LNCaP clone FGC (cell line): ENCODE data around the gene ZNF500.

ENCODE experiments used
- DNase-seq: peaks from one replicate; pipeline ENCODE4 v3.0.0-alpha.2; 2011; ENCODE audit warnings: low read depth
- H3K4me3 ChIP-seq: 2 replicates; pipeline ENCODE4 v1.5.1; 2011; ENCODE audit warnings: mild to moderate bottlenecking, low read depth, low read length, control low read depth
- CTCF ChIP-seq: IDR thresholded peaks from 2 replicates; pipeline ENCODE4 v1.5.1; 2012; ENCODE audit warnings: mild to moderate bottlenecking; ENCODE audit not compliant: control insufficient read depth, insufficient read depth; ENCODE audit errors: extremely low read depth

Gene ZNF500

DNA sequence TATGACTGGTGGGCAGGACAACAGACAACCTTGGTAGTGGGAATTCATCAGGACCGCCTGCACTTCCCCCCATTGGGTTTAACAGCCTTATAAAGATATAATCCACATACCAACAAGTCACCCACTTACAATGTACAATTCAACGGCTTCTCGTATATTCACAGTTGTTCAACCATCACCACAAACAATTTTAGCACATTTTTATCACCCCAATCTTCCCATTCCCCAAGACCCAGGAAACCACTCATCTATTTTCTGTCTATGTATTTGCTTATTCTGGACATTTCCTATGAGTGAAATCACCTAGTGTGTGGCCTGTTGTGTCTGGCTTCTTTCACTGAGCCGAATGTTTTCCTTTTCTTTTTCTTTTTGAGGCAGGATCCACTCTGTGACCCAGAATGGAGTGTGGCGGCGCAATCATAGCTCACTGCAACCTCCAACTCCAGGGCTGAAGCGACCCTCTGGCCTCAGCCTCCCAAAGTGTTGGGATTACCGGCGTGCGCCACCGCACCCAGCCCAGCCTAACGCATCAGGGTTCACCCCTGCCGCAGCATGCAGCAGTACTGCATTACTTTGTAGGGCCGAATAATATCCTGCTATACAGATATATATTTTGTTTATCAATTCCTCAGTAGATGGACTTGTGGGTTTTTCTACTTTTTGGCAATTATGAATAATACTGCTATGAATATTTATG, 43.7 kb downstream of the ZNF500 start:
- H3K4me3 ChIP-seq: no peak overlapping the region
- no peak for TF ChIP-seq CTCF
- DNase-seq: no peak

DNA sequence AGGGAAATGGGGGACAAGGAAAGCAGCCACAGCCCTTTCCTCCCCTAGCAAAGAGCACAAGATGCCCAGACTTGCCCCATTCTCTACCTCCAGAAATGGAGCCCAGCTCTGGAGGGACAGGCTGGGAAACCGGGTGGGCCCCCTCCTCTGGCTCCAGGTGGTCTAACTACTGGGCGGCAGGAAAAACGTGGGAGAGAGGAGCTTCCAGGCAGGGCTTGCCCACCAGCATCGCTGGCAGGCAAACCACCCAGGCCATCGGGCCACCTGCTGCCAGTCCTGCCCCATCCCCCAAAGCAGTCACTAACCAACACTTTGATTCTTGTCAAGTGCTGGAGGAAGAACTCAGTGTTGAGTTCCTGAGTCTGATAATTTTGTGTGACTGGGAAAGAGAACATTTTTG, 48.5 kb downstream of the ZNF500 start:
- TF ChIP-seq CTCF: no peak
- DNase-seq: no peak

GRCh38 chr16:4714996-4715395, 52.0 kb downstream of the ZNF500 start:
- no peak overlapping the region for H3K4me3 ChIP-seq
- TF ChIP-seq CTCF: no peak
- DNase-seq: no peak

More for the DNA sequence above, 48.5 kb downstream of the ZNF500 start:
- no peak overlapping the region for H3K4me3 ChIP-seq

DNA sequence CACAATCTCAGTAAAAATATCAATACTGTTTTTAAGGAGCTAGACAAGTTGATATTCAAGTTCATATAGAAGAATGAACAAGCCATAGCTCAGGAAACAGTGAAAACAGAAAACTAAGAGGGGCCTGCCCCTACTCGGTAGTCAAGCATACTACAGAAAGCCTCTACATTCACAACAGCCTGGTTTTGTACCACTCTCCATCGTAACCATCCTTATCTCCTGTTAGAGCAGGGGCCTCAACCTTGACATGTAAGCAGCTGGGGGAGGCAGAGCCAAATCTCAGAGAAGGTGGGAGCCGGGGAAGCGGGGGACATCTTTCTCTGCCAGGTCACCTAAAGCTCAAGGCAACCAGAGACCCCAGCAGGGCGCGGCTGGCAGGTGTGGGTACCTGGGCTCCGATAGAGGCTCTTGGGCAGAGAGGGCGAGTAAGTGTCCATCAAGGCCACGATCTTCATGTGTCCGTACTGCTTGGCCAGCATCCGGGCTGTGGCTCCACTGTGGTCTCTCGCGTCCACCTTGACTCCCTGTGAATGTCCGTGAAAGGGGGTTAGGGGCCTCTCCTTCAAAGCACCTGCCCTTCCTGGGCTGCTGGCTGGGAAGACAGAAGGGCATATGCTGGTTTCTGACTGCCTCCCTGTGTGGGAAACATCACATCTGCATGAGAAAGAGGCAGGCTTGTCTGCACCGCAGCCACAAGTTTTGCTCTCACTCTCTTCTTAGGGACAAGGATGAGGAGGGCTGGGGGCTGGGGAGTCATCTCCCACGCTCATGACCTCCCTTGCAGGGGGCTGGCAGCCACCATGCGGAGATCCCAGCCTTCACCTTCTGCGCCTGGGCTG, 53.1 kb downstream of the ZNF500 start:
- no peak for TF ChIP-seq CTCF
- no peak for DNase-seq
- no peak overlapping the region for H3K4me3 ChIP-seq

- no peak for TF ChIP-seq CTCF
- no peak overlapping the region for H3K4me3 ChIP-seq
- no peak for DNase-seq
Measured at GRCh38 chr16:4709481-4709880, 57.5 kb downstream of the ZNF500 start.

DNA sequence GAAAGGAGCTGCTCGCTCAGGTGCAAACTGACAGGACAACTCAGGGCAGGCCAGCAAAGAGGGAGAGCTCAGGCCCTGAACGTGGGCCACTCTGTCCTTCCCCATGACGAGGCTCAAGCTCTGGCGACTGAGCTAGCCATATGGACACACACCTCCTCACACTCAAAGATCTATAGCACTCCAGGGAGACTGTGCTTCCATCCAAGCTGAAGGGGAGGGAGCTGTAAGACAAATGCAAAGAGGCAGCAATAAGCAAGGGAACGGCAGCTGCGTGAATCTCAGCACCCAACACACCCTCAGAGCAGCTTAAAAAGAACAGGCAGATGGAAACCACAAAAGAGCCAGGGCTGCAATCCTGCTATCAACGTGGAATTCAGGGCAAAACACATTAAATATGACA, 60.1 kb downstream of the ZNF500 start:
- H3K4me3 ChIP-seq: no peak overlapping the region
- DNase-seq: no peak
- no peak for TF ChIP-seq CTCF
